Measurements from ENCODE around the gene KCNN2. TPM values are rescaled to one million over a fixed set of nuclear protein-coding genes. Genes with fewer than 3 reads are reported as not detected.

The KCNN2 gene
- total RNA-seq, 1 donor from 2014 or later, result 2.1 TPM

DNA sequence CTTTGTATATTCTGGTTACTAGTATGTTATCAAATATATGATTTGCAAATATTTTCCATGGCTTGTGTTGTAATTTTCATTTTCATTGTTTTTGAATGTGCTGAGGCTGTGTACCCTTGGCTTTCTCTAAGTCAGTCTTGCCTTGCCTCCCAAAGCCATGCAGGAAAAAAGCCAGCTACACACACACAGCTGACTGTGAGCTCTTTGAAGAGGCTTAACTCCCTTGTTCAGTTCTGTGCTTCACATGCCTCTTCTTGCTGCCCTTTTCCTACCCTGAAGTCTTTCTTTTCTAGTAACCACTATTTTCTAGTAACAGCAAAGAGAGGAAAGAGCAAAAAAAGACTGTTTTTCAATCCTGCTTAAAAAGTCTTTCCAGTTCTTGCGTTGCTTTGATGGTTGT, 53.9 kb downstream of the KCNN2 start:
- H3K27me3 ChIP-seq, result no peaks in the 10 kb centered on the region
- H3K4me1 ChIP-seq, result no peaks in the 10 kb centered on the region
- H3K36me3 ChIP-seq, result no peaks in the 10 kb centered on the region
- ATAC-seq, result no peak
- H3K9me3 ChIP-seq, result no peaks in the 10 kb centered on the region
- no peak overlapping the region for H3K4me3 ChIP-seq
- DNase-seq, result no peak
- intact Hi-C loops (cut with DNase I), result no loop called here
- TF ChIP-seq, protein P1, sequence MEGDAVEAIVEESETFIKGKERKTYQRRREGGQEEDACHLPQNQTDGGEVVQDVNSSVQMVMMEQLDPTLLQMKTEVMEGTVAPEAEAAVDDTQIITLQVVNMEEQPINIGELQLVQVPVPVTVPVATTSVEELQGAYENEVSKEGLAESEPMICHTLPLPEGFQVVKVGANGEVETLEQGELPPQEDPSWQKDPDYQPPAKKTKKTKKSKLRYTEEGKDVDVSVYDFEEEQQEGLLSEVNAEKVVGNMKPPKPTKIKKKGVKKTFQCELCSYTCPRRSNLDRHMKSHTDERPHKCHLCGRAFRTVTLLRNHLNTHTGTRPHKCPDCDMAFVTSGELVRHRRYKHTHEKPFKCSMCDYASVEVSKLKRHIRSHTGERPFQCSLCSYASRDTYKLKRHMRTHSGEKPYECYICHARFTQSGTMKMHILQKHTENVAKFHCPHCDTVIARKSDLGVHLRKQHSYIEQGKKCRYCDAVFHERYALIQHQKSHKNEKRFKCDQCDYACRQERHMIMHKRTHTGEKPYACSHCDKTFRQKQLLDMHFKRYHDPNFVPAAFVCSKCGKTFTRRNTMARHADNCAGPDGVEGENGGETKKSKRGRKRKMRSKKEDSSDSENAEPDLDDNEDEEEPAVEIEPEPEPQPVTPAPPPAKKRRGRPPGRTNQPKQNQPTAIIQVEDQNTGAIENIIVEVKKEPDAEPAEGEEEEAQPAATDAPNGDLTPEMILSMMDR (IDR thresholded peaks at IDR 0.05), result no peak
- H3K27ac ChIP-seq, result no peak overlapping the region

- no peaks in the 10 kb centered on the region for H3K27me3 ChIP-seq
- H3K4me3 ChIP-seq, result no peak overlapping the region
- DNase-seq (no peak), ATAC-seq (no peak)
- H3K9me3 ChIP-seq, result no peaks in the 10 kb centered on the region
- TF ChIP-seq, protein P1 (IDR thresholded peaks at IDR 0.05), result no peak
- no peaks in the 10 kb centered on the region for H3K4me1 ChIP-seq
- H3K36me3 ChIP-seq, result no peaks in the 10 kb centered on the region
- H3K27ac ChIP-seq, result no peak overlapping the region
- intact Hi-C loops (cut with DNase I), result no loop called here
Measured at GRCh38 chr5:114416254-114416653, 54.4 kb downstream of the KCNN2 start.

GRCh38 chr5:114417519-114417918, 55.6 kb downstream of the KCNN2 start:
- intact Hi-C loops (cut with DNase I), result no loop called here
- Histone ChIP-seq H3K4me1 (no peaks in the 10 kb centered on the region), H3K4me3 (no peak overlapping the region), H3K36me3 (no peaks in the 10 kb centered on the region), H3K27ac (no peak overlapping the region), H3K27me3 (no peaks in the 10 kb centered on the region), H3K9me3 (no peaks in the 10 kb centered on the region)
- TF ChIP-seq, protein P1 (IDR thresholded peaks at IDR 0.05), result no peak
- DNase-seq (no peak), ATAC-seq (no peak)

GRCh38 chr5:114418176-114419066, 56.6 kb downstream of the KCNN2 start:
- DNase-seq (no peak), ATAC-seq (peak; percentile 54)
- Histone ChIP-seq H3K36me3 (no peaks in the 10 kb centered on the region), H3K27ac (no peak overlapping the region), H3K27me3 (no peaks in the 10 kb centered on the region), H3K9me3 (no peaks in the 10 kb centered on the region), H3K4me3 (no peak overlapping the region), H3K4me1 (no peaks in the 10 kb centered on the region)
- TF ChIP-seq, protein P1 (IDR thresholded peaks at IDR 0.05), result no peak
- intact Hi-C loops (cut with DNase I), result no loop called here

DNA sequence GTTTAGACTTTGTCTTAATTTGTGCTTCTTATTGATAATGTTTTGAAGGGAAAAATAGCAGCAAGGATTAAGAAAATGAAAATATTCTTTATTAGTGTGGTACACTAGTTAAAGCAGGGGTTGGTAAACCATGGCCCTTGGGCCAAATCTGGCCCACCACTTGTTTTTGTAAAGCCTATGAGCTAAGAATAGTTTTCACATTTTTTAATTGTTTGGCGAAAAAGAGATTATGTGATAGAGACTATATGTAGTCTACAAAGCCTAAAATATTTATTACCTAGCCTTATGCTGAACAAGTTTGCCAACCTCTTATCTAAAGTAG, 57.2 kb downstream of the KCNN2 start:
- ATAC-seq (no peak), DNase-seq (no peak)
- no peaks in the 10 kb centered on the region for H3K9me3 ChIP-seq
- H3K4me3 ChIP-seq, result no peak overlapping the region
- no peak overlapping the region for H3K27ac ChIP-seq
- TF ChIP-seq, protein P1 (IDR thresholded peaks at IDR 0.05), result no peak
- no peaks in the 10 kb centered on the region for H3K36me3 ChIP-seq
- H3K4me1 ChIP-seq, result no peaks in the 10 kb centered on the region
- H3K27me3 ChIP-seq, result no peaks in the 10 kb centered on the region
- intact Hi-C loops (cut with DNase I), result no loop called here
